ENCODE data around the gene ZNF385B.

DNA sequence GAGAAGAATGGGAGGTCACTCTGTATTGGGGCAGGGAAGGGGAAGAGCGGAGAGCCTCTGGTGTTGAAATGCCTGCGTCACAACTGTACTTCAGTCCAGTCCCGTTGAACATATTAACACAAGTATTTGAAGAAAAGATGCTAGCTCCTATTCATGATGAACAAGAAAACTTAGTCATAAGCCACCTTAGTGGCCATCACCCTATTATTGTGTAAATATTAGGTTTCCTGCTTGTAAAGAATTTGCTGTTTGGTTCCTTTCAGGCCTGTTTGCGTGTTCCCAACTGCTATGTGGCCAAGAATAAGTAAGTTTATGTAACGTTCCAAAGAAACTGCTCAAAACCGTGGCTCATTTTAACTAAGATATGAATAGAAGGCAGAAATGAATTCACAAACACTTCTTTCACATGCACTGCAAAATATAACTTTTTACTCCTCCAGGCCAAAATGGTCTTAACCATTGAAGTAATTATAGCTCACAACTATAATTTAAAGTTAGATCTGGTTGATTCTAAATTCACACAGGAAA lies 204.3 kb downstream of the ZNF385B start:
- TF ChIP-seq POLR2AphosphoS5 (IDR thresholded peaks at IDR 0.05; ENCODE audit: control insufficient read depth, insufficient read depth, low read depth, low read length) (no peak), NFRKB (IDR thresholded peaks at IDR 0.05; ENCODE audit: low read depth) (no peak), NR2C1 (IDR thresholded peaks at IDR 0.05) (no peak), NR2C1 (tag; IDR thresholded peaks at IDR 0.05) (no peak), TGIF2 (CRISPR knock-in tag; IDR thresholded peaks at IDR 0.05) (no peak), MYC (IDR thresholded peaks at IDR 0.05; ENCODE audit: low read depth, low read length) (no peak), MYC (CRISPR knock-in tag; IDR thresholded peaks at IDR 0.05; ENCODE audit: borderline replicate concordance, low read depth) (no peak), TARDBP (IDR thresholded peaks at IDR 0.05) (no peak), RNF2 (IDR thresholded peaks at IDR 0.05) (no peak), FOXJ2 (tag; IDR thresholded peaks at IDR 0.05) (no peak)
- TF ChIP-seq, protein P1, sequence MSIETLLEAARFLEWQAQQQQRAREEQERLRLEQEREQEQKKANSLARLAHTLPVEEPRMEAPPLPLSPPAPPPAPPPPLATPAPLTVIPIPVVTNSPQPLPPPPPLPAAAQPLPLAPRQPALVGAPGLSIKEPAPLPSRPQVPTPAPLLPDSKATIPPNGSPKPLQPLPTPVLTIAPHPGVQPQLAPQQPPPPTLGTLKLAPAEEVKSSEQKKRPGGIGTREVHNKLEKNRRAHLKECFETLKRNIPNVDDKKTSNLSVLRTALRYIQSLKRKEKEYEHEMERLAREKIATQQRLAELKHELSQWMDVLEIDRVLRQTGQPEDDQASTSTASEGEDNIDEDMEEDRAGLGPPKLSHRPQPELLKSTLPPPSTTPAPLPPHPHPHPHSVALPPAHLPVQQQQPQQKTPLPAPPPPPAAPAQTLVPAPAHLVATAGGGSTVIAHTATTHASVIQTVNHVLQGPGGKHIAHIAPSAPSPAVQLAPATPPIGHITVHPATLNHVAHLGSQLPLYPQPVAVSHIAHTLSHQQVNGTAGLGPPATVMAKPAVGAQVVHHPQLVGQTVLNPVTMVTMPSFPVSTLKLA (conservative IDR thresholded peaks at IDR 0.05) = no peak
- TF ChIP-seq, protein P2, sequence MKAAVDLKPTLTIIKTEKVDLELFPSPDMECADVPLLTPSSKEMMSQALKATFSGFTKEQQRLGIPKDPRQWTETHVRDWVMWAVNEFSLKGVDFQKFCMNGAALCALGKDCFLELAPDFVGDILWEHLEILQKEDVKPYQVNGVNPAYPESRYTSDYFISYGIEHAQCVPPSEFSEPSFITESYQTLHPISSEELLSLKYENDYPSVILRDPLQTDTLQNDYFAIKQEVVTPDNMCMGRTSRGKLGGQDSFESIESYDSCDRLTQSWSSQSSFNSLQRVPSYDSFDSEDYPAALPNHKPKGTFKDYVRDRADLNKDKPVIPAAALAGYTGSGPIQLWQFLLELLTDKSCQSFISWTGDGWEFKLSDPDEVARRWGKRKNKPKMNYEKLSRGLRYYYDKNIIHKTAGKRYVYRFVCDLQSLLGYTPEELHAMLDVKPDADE (conservative IDR thresholded peaks at IDR 0.05; ENCODE audit: control insufficient read depth, low read depth, low read length) = no peak
- TF ChIP-seq, protein P3, sequence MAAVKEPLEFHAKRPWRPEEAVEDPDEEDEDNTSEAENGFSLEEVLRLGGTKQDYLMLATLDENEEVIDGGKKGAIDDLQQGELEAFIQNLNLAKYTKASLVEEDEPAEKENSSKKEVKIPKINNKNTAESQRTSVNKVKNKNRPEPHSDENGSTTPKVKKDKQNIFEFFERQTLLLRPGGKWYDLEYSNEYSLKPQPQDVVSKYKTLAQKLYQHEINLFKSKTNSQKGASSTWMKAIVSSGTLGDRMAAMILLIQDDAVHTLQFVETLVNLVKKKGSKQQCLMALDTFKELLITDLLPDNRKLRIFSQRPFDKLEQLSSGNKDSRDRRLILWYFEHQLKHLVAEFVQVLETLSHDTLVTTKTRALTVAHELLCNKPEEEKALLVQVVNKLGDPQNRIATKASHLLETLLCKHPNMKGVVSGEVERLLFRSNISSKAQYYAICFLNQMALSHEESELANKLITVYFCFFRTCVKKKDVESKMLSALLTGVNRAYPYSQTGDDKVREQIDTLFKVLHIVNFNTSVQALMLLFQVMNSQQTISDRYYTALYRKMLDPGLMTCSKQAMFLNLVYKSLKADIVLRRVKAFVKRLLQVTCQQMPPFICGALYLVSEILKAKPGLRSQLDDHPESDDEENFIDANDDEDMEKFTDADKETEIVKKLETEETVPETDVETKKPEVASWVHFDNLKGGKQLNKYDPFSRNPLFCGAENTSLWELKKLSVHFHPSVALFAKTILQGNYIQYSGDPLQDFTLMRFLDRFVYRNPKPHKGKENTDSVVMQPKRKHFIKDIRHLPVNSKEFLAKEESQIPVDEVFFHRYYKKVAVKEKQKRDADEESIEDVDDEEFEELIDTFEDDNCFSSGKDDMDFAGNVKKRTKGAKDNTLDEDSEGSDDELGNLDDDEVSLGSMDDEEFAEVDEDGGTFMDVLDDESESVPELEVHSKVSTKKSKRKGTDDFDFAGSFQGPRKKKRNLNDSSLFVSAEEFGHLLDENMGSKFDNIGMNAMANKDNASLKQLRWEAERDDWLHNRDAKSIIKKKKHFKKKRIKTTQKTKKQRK (IDR thresholded peaks at IDR 0.05; ENCODE audit: borderline replicate concordance, low read depth, low read length) = no peak
- TF ChIP-seq, protein P4, sequence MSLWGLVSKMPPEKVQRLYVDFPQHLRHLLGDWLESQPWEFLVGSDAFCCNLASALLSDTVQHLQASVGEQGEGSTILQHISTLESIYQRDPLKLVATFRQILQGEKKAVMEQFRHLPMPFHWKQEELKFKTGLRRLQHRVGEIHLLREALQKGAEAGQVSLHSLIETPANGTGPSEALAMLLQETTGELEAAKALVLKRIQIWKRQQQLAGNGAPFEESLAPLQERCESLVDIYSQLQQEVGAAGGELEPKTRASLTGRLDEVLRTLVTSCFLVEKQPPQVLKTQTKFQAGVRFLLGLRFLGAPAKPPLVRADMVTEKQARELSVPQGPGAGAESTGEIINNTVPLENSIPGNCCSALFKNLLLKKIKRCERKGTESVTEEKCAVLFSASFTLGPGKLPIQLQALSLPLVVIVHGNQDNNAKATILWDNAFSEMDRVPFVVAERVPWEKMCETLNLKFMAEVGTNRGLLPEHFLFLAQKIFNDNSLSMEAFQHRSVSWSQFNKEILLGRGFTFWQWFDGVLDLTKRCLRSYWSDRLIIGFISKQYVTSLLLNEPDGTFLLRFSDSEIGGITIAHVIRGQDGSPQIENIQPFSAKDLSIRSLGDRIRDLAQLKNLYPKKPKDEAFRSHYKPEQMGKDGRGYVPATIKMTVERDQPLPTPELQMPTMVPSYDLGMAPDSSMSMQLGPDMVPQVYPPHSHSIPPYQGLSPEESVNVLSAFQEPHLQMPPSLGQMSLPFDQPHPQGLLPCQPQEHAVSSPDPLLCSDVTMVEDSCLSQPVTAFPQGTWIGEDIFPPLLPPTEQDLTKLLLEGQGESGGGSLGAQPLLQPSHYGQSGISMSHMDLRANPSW (CRISPR knock-in tag; IDR thresholded peaks at IDR 0.05) = no peak
